ENCODE results near the gene CCDC110.
A peak's percentile ranks its signal among the peaks of the same experiment; 100 is the strongest.

CCDC110 gene

DNA sequence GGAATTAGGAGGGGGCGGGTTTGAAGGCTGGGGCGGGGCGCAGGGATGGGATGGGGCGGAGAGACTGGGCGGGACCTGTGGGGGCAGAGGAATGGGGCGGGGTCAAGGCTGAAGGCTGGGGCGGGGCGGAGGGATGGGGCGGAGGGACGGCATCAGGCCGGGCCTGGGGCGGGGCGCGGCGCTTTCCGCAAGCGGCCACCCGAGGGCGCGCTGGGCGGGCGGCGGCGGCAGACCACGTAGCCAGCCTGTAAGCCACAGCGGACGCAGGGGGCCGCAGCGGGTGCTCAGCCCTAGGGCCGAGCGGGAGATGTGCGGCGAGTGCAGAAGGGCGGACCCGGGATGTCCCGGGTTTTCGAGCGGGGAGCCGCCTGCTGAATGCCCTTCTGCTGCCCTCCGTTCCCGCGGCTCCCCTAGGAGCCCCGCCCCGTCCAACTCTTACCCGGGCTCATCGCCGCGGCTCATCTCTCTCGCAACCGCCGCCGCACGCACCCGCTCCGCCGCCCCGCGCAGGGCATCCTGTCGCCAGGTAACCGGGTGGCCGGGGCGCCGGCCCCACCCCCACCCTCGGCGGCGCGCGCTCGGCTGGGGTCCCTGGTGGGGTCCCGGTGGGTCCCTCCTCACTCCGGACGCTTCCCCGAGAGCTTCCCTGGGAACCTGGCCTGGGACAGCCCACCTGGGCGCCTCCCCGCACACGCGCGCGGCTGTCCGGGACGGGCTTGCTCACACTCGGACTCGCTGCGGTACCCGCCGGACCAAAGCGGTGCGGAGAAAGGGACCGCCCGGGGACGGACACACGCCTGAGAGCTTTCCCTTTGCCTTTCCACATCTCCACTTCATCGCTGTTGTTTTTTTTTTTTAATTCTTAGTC, at the start of gene CCDC110:
TSS of gene CCDC110 (minus strand) at position 499 of the 868 bp plus-strand sequence. CDS start at position 449, 50 bp downstream.
- TF ChIP-seq, protein P1, sequence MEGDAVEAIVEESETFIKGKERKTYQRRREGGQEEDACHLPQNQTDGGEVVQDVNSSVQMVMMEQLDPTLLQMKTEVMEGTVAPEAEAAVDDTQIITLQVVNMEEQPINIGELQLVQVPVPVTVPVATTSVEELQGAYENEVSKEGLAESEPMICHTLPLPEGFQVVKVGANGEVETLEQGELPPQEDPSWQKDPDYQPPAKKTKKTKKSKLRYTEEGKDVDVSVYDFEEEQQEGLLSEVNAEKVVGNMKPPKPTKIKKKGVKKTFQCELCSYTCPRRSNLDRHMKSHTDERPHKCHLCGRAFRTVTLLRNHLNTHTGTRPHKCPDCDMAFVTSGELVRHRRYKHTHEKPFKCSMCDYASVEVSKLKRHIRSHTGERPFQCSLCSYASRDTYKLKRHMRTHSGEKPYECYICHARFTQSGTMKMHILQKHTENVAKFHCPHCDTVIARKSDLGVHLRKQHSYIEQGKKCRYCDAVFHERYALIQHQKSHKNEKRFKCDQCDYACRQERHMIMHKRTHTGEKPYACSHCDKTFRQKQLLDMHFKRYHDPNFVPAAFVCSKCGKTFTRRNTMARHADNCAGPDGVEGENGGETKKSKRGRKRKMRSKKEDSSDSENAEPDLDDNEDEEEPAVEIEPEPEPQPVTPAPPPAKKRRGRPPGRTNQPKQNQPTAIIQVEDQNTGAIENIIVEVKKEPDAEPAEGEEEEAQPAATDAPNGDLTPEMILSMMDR (conservative IDR thresholded peaks at IDR 0.05; ENCODE audit: low read depth, low read length) = peak; percentile 29; the same call in 1 of the 2 replicates
- H4K20me1 ChIP-seq (ENCODE audit: insufficient read depth) = no peaks in the 10 kb centered on the region
- H3K27me3 ChIP-seq (ENCODE audit: insufficient read depth, low read depth) = no peaks in the 10 kb centered on the region
- H3K27ac ChIP-seq = peak within 1 kb of the TSS; percentile 27
- peak within 1 kb of the TSS; percentile 98 for H2AFZ ChIP-seq (ENCODE audit: low read depth)
- H3K79me2 ChIP-seq (ENCODE audit: insufficient read depth, low read depth) = no peaks in the 10 kb centered on the region
- H3K4me2 ChIP-seq = peak within 1 kb of the TSS; percentile 95
- peaks cover 18% of the 10 kb centered on the region for H3K4me1 ChIP-seq (ENCODE audit: low read depth, poor library complexity, severe bottlenecking)
- peak within 1 kb of the TSS; percentile 57 for H3K9ac ChIP-seq
- H3K36me3 ChIP-seq (ENCODE audit: insufficient read depth) = no peaks in the 10 kb centered on the region
- H3K4me3 ChIP-seq (IDR thresholded peaks at IDR 0.05; ENCODE audit: insufficient read depth, low read depth, low read length) = no peak within 1 kb of the TSS

DNA sequence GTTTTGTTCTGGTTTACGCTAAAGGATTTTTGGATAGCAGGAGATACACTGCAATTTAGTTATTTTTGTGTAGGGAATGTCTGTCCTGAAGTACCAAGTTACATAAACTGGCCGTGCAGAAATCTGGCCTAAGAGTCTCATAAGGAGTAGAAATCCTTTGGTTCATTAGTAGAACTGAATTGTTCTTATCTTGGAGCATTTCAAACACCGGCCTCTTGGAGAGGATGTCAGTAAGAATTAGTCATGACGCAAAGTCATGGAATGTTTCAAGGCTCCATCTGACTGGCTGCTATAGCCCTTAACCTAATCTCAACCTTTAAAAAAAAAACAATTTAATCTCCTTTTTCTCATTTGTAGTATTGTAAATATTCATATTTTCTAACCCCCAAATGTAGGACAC, 48.6 kb upstream of the CCDC110 start:
- no peaks in the 10 kb centered on the region for H3K79me2 ChIP-seq (ENCODE audit: insufficient read depth, low read depth)
- no peak overlapping the region for H3K9ac ChIP-seq
- H3K36me3 ChIP-seq (ENCODE audit: insufficient read depth) = no peaks in the 10 kb centered on the region
- H4K20me1 ChIP-seq (ENCODE audit: insufficient read depth) = no peaks in the 10 kb centered on the region
- TF ChIP-seq, protein P1 (conservative IDR thresholded peaks at IDR 0.05; ENCODE audit: low read depth, low read length) = no peak
- no peak overlapping the region for H3K4me3 ChIP-seq (IDR thresholded peaks at IDR 0.05; ENCODE audit: insufficient read depth, low read depth, low read length)
- no peaks in the 10 kb centered on the region for H3K27me3 ChIP-seq (ENCODE audit: insufficient read depth, low read depth)
- no peak overlapping the region for H3K27ac ChIP-seq
- H3K4me2 ChIP-seq = no peak overlapping the region
- H3K4me1 ChIP-seq (ENCODE audit: low read depth, poor library complexity, severe bottlenecking) = peaks cover 6% of the 10 kb centered on the region
- H2AFZ ChIP-seq (ENCODE audit: low read depth) = no peak overlapping the region

GRCh38 chr4:185518494-185518893, 47.0 kb upstream of the CCDC110 start:
- H3K4me3 ChIP-seq (IDR thresholded peaks at IDR 0.05; ENCODE audit: insufficient read depth, low read depth, low read length) = no peak overlapping the region
- no peaks in the 10 kb centered on the region for H3K79me2 ChIP-seq (ENCODE audit: insufficient read depth, low read depth)
- no peaks in the 10 kb centered on the region for H3K27me3 ChIP-seq (ENCODE audit: insufficient read depth, low read depth)
- no peaks in the 10 kb centered on the region for H3K4me1 ChIP-seq (ENCODE audit: low read depth, poor library complexity, severe bottlenecking)
- H3K36me3 ChIP-seq (ENCODE audit: insufficient read depth) = no peaks in the 10 kb centered on the region
- no peaks in the 10 kb centered on the region for H4K20me1 ChIP-seq (ENCODE audit: insufficient read depth)
- no peak overlapping the region for H3K9ac ChIP-seq
- H3K27ac ChIP-seq = no peak overlapping the region
- no peak overlapping the region for H2AFZ ChIP-seq (ENCODE audit: low read depth)
- no peak overlapping the region for H3K4me2 ChIP-seq
- TF ChIP-seq, protein P1 (conservative IDR thresholded peaks at IDR 0.05; ENCODE audit: low read depth, low read length) = no peak

DNA sequence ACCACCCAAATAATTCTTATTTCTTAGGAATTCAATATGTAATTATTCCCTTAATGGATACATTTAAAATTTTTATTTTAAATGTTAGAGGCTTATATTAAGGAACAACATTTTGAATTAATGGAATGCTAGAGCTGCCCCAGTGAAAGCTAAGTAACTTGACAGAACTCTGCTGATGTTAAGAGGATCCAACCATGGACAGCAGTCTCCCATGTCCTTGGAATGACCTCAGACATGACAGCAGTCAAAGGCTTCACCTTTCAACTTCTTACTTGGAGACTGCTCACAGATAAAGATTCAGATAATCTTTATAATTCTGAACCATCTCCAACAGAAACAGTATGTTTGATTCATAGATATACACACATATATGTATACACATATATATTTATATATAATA, 46.5 kb upstream of the CCDC110 start:
- no peaks in the 10 kb centered on the region for H3K27me3 ChIP-seq (ENCODE audit: insufficient read depth, low read depth)
- H3K4me3 ChIP-seq (IDR thresholded peaks at IDR 0.05; ENCODE audit: insufficient read depth, low read depth, low read length) = no peak overlapping the region
- H3K27ac ChIP-seq = no peak overlapping the region
- no peaks in the 10 kb centered on the region for H3K79me2 ChIP-seq (ENCODE audit: insufficient read depth, low read depth)
- TF ChIP-seq, protein P1 (conservative IDR thresholded peaks at IDR 0.05; ENCODE audit: low read depth, low read length) = no peak
- H3K9ac ChIP-seq = no peak overlapping the region
- no peak overlapping the region for H2AFZ ChIP-seq (ENCODE audit: low read depth)
- H4K20me1 ChIP-seq (ENCODE audit: insufficient read depth) = no peaks in the 10 kb centered on the region
- no peaks in the 10 kb centered on the region for H3K36me3 ChIP-seq (ENCODE audit: insufficient read depth)
- no peak overlapping the region for H3K4me2 ChIP-seq
- H3K4me1 ChIP-seq (ENCODE audit: low read depth, poor library complexity, severe bottlenecking) = no peaks in the 10 kb centered on the region
